Stimulated activated naive CD4-positive, alpha-beta T cell treated with Interleukin-2 at 50 U/mL for 16 hours (primary cell): ENCODE data around the gene SORBS1.

Experiments
- DNase-seq: peaks from one replicate; lab custom pipeline; 2025; lab: John Stamatoyannopoulos, UW

The SORBS1 gene

DNA sequence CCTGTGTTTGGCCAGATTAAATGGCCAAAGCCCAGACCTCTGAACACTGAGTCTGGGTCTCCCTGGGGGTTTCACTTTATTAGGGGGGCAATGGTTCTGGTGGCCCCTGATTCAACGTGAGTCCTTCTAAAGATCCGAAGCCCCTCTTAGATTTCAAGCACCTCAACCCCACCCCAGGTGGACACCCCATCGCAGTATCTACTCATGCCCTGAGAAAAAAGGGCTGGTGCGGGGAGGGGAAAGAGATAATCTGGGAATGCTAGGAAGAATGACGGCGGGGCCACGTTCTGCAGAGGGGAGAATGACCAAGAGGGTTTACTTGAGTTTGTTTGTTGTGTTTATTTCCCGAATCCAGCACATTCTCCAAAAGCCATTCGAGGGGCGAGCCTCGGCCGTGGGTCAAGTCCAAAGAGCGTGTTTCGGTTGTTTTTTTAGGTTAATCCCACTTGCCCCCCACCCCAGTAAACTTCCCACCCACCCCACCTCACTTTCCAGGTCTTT is 271.2 kb downstream of the SORBS1 start:
- DNase-seq = no peak

GRCh38 chr10:95289003-95289920 is 271.9 kb downstream of the SORBS1 start:
- no peak for DNase-seq

GRCh38 chr10:95288303-95288702 is 272.9 kb downstream of the SORBS1 start:
- DNase-seq = no peak

DNA sequence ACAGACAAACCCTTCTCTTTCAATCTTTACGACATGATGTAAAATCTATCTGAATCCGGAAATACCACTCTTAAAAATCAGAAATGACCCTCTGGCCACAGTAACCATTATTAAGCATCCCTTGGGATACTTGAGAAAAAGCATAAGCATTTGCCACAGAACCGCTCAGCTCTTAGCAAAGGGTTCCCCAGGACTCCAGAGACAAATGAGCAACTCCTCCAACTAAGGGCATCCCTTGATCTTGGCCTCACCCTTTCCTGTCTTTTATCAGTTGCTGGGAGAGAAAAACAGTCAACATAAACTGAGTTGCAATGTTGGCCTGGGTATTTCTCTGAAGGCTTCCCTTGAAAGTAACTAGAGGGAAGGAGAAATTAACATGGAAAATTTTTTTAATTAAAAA is 273.9 kb downstream of the SORBS1 start:
- no peak for DNase-seq

DNA sequence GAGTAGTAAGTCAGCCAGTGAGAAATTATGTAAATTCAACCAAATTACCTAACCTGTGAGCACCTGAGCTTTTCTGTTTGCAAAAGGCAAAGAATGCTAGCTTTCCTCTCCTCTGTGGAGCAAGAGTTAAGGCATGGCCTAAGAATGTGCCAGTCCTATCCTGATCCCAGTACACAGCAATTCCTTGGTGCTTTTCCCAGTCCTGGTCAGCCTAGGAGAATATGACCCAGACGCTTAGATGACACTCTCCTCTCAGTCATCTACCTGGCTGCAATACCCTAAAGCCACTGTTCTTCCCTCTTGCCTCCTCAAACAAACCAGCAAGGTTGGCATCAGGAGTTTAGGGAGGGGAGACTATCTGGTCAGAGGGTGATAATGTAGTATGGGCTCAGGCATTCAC is 274.5 kb downstream of the SORBS1 start:
- DNase-seq = no peak

GRCh38 chr10:95285556-95285955 is 275.6 kb downstream of the SORBS1 start:
- no peak for DNase-seq

- no peak for DNase-seq
Measured at GRCh38 chr10:95284807-95285206, 276.4 kb downstream of the SORBS1 start.

DNA sequence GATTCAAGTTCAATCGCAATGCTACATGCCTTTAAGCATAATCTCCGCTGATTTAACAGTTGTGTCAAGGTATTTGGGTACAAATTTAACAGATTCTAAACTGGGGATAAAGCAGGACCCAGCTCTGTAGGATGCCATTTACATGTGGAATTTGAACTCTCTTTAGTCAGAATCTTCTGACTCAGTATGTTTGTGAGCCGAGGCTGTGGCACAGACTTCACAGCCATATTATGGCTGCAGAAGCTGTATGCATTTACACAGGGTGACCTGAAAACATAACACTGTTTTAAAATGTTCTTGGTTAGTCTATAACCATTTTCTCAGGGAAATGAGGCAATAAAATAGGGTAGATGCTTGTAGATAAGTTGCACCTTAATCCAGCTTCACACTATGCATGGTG is 279.1 kb downstream of the SORBS1 start:
- no peak for DNase-seq

GRCh38 chr10:95281206-95281605 is 280.0 kb downstream of the SORBS1 start:
- no peak for DNase-seq

DNA sequence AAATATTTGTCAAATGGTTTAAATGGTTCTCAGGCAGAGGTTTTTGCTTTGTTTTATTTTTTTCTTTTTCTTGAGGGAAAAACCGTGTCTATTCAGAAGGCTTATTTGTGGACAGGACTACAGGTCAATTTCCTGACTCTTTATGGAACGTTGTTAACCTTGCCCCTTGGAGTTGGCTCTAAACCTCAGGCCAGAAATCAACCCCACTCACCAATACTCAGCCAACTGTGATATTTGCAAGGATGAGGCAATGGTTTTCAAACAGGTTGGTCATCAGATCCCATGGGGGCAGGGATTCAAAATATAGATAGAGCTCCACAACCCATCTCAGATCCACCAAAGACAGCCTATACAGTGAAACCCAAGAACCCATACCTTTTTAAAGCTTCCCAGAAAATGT is 280.5 kb downstream of the SORBS1 start:
- no peak for DNase-seq

DNA sequence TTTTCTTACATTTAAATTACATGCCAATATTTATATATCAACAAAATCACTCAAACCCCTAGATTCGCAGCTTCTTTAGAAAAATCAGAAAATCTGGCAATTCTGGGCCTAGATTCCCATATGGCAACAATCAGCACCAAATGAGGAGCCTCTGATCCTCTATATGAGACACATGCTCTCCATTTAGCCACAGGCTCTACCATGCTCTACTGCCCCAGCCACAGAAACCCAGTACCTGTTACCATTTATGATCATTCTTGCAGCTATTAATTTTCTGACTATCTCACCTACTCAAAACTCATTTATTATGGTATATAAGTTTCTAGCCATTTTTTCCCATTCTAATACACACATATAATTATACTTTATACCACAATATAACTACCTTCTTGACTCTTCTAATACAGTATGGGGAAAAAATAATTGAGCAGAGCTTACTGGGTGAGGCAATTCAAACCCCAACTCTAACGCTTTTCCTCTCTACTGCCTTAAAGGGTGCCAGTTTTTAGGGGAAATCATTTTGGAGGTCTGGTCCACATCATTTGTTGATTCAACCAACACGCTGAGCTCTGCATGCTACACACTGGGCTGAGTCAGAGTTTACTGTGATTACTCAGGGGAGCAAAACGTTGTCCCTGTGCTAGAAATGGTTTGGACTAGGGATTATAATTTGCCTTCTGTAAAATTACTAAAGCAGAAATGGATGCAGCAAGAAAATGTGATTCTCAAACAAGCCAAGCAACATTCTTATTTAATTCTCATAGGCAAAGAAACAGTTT is 281.9 kb downstream of the SORBS1 start:
- no peak for DNase-seq

- no peak for DNase-seq
Measured at GRCh38 chr10:95278061-95278988, 282.8 kb downstream of the SORBS1 start.

GRCh38 chr10:95277614-95278013 is 283.6 kb downstream of the SORBS1 start:
- DNase-seq = no peak

DNA sequence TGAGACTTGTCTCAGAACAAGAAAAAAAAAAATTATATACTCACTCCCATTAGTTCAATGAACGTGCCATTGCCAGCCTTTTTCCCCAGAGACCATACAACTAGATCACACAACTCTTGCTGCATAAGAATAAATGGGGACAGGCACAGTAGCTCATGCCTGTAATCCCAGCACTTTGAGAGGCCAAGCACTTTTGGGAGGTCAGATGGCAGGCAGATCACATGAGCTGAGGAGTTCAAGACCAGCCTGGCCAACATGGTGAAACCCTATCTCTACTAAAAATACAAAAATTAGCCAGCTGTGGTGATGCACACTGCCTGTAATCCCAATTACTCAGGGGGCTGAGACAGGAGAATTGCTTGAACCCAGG is 284.0 kb downstream of the SORBS1 start:
- DNase-seq = no peak

DNA sequence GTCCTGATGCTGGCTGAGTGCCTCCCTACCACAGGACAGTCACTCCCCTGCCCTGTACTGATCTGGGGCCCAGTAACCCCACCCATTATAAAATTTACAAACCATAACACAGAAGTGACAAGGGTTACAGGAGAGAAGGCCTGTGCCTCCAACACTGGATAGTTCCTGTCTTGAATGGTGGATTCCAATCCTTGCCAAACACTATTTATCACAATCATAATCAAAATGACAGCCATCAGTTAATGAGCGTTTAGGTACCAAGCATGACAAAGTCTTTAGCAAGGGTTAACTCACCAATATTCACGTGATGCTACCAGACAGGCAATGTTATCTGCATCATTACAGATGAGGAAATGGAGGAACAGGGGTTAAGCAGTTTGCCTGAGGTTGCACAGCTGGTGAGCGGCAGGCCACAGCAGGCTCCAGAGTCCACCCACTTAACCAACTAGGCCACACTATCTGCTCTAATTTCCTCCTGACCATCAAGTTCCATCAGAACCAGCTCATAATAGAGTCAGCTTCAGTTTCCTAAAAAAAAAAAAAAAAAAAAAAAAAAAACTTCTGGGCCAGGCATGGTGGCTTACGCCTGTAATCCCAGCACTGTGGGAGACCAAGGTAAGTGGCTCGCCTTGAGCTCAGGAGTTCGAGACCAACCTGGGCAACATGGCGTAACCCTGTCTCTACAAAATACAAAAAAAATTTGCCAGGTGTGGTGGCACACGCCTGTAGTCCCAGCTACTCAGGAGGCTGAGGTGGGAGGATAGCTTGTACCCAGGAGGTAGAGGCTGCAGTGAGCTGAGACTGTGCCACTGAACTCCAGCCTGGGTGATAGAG is 284.6 kb downstream of the SORBS1 start:
- no peak for DNase-seq

GRCh38 chr10:95275726-95276366 is 285.3 kb downstream of the SORBS1 start:
- no peak for DNase-seq

DNA sequence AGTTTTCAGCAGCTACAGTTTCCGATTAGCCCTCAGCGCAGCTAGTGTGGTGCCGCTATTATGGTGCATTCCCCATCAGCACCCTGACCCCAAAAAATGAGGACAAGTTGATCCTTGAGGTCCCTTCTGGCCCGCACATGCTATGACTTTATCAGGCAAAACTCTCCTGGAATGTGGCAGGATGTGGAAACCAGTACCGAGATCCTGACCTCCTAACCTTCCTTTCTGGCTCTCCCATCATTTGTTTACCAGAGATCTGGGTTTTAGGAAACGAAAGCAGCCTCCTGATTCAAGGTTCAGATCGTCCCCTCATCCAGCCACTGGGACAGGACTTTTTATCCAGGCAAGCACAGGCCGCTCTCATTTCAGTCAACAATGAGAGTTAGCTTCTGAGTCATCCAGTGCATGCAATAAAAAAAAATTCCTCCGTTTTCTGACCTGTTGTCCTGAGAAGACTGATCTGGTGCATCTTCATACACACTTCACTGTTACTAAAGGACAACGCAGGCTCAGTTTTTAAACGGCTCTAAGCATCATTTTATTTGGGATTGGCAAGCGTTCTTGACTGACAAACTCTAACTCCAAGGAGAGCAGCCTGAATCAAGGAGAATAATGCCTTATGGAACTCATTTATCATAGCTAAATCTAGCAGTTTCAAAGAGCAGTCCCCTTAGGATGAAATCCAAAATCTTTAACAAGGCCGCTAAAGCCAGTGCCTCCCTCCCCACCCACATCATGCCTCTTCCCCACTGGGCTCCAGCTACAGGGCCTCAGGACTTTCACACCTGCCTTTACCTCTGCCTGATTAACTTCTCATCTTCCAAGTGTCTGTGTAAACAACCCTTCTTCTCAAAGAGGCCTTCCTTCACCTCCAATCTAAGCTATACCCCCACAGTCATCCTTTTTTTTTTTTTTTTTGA is 287.5 kb downstream of the SORBS1 start:
- no peak for DNase-seq

GRCh38 chr10:95268438-95268837 is 292.7 kb downstream of the SORBS1 start:
- DNase-seq = no peak

DNA sequence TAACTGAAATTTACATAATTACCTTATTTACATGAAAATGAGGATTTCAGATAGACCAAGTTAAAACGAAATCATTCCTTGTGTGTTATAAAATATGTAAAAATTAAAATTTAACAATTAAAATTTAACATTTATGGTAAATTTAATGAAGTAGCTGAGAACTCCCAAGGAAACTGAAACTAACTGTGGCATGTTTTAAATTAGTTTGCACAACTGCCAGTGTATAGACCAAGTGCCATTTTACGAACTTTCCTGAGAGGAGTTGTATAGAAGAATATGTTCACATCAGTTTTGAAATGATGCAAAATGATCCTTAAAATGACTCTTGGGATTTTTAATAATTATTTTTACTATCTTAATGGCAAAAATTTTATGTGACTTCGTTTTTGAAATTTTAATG is 293.9 kb downstream of the SORBS1 start:
- DNase-seq = no peak
